Suprapubic skin (tissue), 3 donors: ENCODE results near the gene TEAD2.

Source experiments
- CTCF ChIP-seq, 2 donors: fragments of 200-600 bp in 1 of 2; fragments of 450-650 bp in 1 of 2; sonication (generic) in 1 of 2; IDR thresholded peaks; one replicate each; pipeline ENCODE4 v1.5.1; 2016 to 2019; ENCODE audit warnings: antibody characterized with exemption in 2 of 2, mild to moderate bottlenecking in 1 of 2, moderate library complexity in 1 of 2
- EP300 ChIP-seq: sonication (generic); formaldehyde crosslinking; IDR thresholded peaks from one replicate; pipeline ENCODE4 v1.6.1; 2017; ENCODE audit warnings: antibody characterized with exemption
- POLR2A ChIP-seq, 2 donors: fragments of 450-650 bp; IDR thresholded peaks; one replicate each; pipeline ENCODE4 v1.6.1; 2017; ENCODE audit warnings: antibody characterized with exemption in 2 of 2, mild to moderate bottlenecking in 2 of 2, moderate library complexity in 2 of 2

GRCh38 chr19:49378512-49378911 lies 16.3 kb upstream of the TEAD2 start:
- TF ChIP-seq CTCF (IDR thresholded peaks at IDR 0.05): no peak
- no peak for TF ChIP-seq POLR2A (IDR thresholded peaks at IDR 0.05)
- no peak for TF ChIP-seq EP300
